H54 (cell line): Measurements from ENCODE around the gene MICU1.
"Not testable (repeated sequence)": the region's sequence is repeated elsewhere in the genome, so short reads cannot be mapped to it uniquely, and the experiment has no call there.

Experiments
- DNase-seq: peaks from one replicate; pipeline ENCODE4 v3.0.0; 2011; ENCODE audit warnings: low spot score, mixed read lengths; ENCODE audit not compliant: insufficient read length
- FAIRE-seq: peaks from 3 replicates; lab custom pipeline; 2011; peaks lifted over from hg19 to GRCh38; lab: Jason Lieb, UNC
- POLR2A ChIP-seq: IDR thresholded peaks from 2 replicates; pipeline ENCODE4 v1.6.1; 2011; ENCODE audit warnings: low read depth, mild to moderate bottlenecking, low read length

Gene MICU1

GRCh38 chr10:72455889-72456595, 169.8 kb downstream of the MICU1 start:
- FAIRE-seq = peak; percentile 92
- no peak for DNase-seq
- TF ChIP-seq POLR2A = no peak

GRCh38 chr10:72449941-72450441, 175.9 kb downstream of the MICU1 start:
- no peak for DNase-seq
- no peak for TF ChIP-seq POLR2A
- FAIRE-seq = peak; percentile 41

DNA sequence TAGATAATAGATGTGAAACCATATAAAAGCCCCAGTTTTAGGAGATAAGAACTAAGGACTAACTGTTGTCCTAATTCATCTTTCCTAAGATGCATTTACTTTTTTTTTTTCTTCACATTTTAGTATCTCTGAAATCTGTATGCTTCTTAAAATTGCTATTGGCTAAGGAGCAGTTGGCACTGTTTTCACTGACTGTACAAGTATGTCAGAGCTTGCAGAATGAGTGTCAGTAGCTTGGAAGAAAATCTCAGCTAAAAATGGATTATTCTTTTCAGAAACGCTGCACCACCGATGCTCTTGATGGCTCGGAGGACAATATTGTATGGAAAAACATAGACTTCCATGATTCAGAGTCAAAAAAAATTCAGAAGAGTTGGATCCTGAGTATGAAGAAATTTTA, 180.0 kb downstream of the MICU1 start:
- FAIRE-seq = no peak
- DNase-seq = no peak
- no peak for TF ChIP-seq POLR2A

GRCh38 chr10:72442969-72443368, 182.9 kb downstream of the MICU1 start:
- DNase-seq, FAIRE-seq: not testable (repeated sequence)

- no peak for TF ChIP-seq POLR2A
- FAIRE-seq (no peak), DNase-seq (no peak)
Measured at GRCh38 chr10:72435570-72435969, 190.3 kb downstream of the MICU1 start.

GRCh38 chr10:72430936-72431335, 194.9 kb downstream of the MICU1 start:
- not testable (repeated sequence) for FAIRE-seq, DNase-seq

DNA sequence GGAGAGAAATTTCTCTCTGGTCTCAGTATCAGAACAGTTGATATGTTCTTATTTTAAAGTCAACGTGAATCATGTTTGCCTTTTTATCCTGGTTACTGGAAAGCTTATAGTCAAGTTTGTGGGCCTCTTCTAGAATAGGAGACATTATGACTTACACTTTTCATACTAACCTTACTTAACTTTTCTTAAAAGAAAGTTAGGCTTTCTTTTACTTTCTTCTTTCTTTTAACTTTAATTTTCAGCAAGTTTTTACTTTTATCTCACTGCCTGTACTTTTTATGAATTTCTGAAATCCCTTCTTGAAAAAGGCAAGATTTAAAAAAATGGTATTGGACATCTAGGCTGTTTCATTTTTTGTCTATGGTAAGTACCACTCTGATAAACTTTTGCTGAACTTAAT, 195.9 kb downstream of the MICU1 start:
- DNase-seq = no peak
- peak; percentile 61 for FAIRE-seq
- no peak for TF ChIP-seq POLR2A

DNA sequence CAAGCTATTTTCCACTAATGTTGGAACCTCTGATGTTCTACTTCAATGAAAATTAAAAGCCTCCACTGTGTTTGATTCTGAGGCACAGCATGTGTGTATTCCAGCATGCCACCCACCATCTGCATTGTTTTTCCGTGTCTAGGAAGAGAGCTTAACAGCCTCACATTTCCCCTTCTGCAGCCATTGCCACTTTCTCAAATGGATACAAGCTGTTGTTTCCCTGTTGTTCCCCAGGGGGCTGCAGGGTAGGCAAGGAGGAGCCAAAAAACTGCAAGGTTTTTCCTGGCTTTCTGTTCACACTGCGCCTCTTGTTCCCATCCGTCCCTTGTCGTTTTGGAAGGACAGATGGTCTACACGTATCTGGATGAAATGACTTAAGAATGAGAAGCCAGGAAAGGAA, 198.9 kb downstream of the MICU1 start:
- DNase-seq (no peak), FAIRE-seq (no peak)
- TF ChIP-seq POLR2A = no peak

DNA sequence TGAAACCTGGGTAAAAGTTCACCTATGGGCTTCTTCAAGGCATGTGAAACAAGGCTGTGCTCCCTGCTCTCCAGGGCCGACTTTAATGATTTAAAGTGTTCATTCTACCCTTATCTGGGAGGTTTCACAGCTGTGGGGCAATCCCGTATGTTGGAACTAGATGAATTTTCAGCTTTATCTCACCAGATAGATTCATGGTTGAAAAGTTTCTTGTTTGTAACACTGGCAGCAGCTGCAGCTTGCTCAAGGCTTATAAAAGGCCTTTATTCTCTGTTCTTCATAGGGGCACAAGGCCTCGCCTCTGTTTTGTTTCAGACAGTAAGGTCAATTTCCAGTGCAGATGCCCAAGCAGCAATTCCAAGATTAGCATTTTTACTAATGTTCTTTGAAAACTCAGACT, 200.7 kb downstream of the MICU1 start:
- TF ChIP-seq POLR2A = no peak
- FAIRE-seq = no peak
- no peak for DNase-seq

DNA sequence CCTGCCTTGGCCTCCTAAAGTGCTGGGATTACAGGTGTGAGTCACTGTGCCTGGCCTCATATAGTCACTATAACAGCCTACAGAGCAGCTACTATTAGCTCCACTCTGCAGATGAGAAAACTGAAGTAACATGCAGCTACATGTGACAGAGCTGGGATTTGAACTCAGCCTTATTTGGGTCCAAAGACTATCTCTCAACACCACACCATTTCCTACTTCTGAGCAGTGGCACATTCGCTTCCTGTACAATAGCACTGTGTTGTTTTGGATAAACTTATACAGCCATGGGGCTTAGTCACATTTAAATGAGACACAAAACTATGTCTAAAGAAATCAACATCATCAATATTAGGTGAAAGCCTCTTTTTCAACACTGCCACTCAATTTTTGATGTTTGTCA, 201.3 kb downstream of the MICU1 start:
- DNase-seq (no peak), FAIRE-seq (no peak)
- TF ChIP-seq POLR2A = no peak

DNA sequence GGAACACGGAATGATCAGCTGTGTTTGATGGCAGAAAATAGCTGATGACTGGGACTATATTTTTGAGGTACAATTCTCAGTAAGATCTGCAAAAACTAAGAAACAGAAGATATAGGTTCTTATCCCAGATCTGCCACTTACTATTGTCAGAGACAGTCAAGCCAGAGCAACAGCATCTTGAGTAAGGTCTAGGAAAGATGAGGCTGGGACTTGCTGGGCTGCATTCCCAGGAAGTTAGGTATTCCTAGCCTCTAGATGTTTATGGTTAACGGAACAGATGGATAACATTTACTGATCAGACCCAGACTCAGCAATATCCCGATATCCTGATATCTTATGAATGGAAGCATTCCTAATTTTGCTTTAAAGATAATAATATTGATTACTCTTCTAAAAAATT, 202.5 kb downstream of the MICU1 start:
- FAIRE-seq (no peak), DNase-seq (no peak)

DNA sequence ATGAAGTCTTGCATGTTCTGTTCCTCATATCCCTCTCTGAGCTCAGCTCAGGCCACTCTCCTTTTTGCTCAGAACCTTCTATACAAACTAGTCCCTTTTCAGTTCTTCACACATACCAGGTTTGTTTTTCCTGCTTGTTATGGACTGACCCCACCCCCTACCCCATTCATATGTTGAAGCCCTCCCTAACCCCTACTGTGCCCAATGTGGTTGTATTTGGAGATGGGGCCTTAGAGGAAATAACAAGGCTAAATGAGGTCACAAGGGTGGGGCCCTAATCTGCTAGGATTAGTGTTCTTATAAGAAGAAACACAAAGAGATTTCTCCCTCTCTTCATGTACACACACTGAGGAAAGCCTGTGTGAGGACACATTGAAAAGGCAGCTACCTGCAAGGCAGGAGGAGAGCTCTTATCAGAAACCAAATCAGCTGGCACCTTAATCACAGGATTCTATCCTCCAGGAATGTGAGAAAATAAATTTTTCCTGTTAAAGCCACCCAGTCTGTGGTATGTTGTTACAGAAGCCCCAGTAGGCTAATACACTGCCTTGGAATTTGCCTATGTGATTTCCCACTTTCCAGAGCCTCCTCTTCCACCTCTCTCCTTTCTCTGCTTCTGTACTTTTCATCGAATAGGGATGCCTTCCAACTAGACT, 203.9 kb downstream of the MICU1 start:
- DNase-seq (no peak), FAIRE-seq (no peak)
- TF ChIP-seq POLR2A = no peak

More for the DNA sequence above, 202.5 kb downstream of the MICU1 start:
- TF ChIP-seq POLR2A = no peak

- FAIRE-seq = no peak
- DNase-seq = no peak
- TF ChIP-seq POLR2A = no peak
Measured at GRCh38 chr10:72419241-72419640, 206.6 kb downstream of the MICU1 start.

GRCh38 chr10:72418679-72419078, 207.2 kb downstream of the MICU1 start:
- no peak for FAIRE-seq
- no peak for TF ChIP-seq POLR2A
- no peak for DNase-seq

- no peak for TF ChIP-seq POLR2A
- no peak for DNase-seq
- peak; percentile 67 for FAIRE-seq
Measured at GRCh38 chr10:72417971-72418370, 207.9 kb downstream of the MICU1 start.

- no peak for TF ChIP-seq POLR2A
- peak; percentile 57 for FAIRE-seq
- no peak for DNase-seq
Measured at GRCh38 chr10:72416661-72417060, 209.2 kb downstream of the MICU1 start.
